ENCODE measurements around the gene E2F4. TPM values are rescaled to one million over a fixed set of nuclear protein-coding genes. Genes with fewer than 3 reads are reported as not detected.

E2F4 gene
- total and polyA plus RNA-seq, 2 of the 13 experiments (the other 11 are each of a cell fraction or from before 2014, with no cell fraction given), result 84.8 to 91.2 TPM

- TF ChIP-seq SALL1 (CRISPR knock-in tag; IDR thresholded peaks at IDR 0.05) (peak; percentile 79), SP2 (CRISPR knock-in tag; IDR thresholded peaks at IDR 0.05) (peak; percentile 98), NR1H2 (CRISPR knock-in tag; IDR thresholded peaks at IDR 0.05; ENCODE audit: borderline replicate concordance, low read depth) (no peak), ZNF615 (CRISPR knock-in tag; IDR thresholded peaks at IDR 0.05; ENCODE audit: borderline replicate concordance) (no peak), E2F2 (CRISPR knock-in tag; IDR thresholded peaks at IDR 0.05; ENCODE audit: borderline replicate concordance) (0 out of 2 replicates have a peak, but pooled peaks have one; percentile 74), ZNF556 (CRISPR knock-in tag; IDR thresholded peaks at IDR 0.05; ENCODE audit: borderline replicate concordance) (peak; percentile 69; the same call in 1 of the 2 replicates), FOXK1 (CRISPR knock-in tag; IDR thresholded peaks at IDR 0.05; ENCODE audit: borderline replicate concordance, low read depth) (peak; percentile 80; the same call in 1 of the 2 replicates), RFX5 (IDR thresholded peaks at IDR 0.05; ENCODE audit: low read depth, low read length) (peak; percentile 25; the same call in 1 of the 2 replicates), HOXA5 (CRISPR knock-in tag; IDR thresholded peaks at IDR 0.05) (peak; percentile 97), ZNF460 (CRISPR knock-in tag; IDR thresholded peaks at IDR 0.05; ENCODE audit: borderline replicate concordance) (no peak; the same call in 1 of the 2 replicates), ZFP82 (CRISPR knock-in tag; IDR thresholded peaks at IDR 0.05; ENCODE audit: borderline replicate concordance) (peak; percentile 60; the same call in 1 of the 2 replicates), ZNF281 (CRISPR knock-in tag; IDR thresholded peaks at IDR 0.05; ENCODE audit: borderline replicate concordance) (peak; percentile 41; the same call in 1 of the 2 replicates), AHR (CRISPR knock-in tag; IDR thresholded peaks at IDR 0.05) (peak; percentile 39; the same call in 1 of the 2 replicates), ZNF138 (CRISPR knock-in tag; IDR thresholded peaks at IDR 0.05; ENCODE audit: low read depth) (peak; percentile 73; the same call in 1 of the 2 replicates), ZNF34 (CRISPR knock-in tag; IDR thresholded peaks at IDR 0.05; ENCODE audit: borderline replicate concordance) (no peak; the same call in 1 of the 2 replicates), ASH2L (IDR thresholded peaks at IDR 0.05; ENCODE audit: insufficient read length, low read depth, low read length) (peak; percentile 95), ZNF672 (CRISPR knock-in tag; IDR thresholded peaks at IDR 0.05) (no peak)
- TF ChIP-seq, protein P1, sequence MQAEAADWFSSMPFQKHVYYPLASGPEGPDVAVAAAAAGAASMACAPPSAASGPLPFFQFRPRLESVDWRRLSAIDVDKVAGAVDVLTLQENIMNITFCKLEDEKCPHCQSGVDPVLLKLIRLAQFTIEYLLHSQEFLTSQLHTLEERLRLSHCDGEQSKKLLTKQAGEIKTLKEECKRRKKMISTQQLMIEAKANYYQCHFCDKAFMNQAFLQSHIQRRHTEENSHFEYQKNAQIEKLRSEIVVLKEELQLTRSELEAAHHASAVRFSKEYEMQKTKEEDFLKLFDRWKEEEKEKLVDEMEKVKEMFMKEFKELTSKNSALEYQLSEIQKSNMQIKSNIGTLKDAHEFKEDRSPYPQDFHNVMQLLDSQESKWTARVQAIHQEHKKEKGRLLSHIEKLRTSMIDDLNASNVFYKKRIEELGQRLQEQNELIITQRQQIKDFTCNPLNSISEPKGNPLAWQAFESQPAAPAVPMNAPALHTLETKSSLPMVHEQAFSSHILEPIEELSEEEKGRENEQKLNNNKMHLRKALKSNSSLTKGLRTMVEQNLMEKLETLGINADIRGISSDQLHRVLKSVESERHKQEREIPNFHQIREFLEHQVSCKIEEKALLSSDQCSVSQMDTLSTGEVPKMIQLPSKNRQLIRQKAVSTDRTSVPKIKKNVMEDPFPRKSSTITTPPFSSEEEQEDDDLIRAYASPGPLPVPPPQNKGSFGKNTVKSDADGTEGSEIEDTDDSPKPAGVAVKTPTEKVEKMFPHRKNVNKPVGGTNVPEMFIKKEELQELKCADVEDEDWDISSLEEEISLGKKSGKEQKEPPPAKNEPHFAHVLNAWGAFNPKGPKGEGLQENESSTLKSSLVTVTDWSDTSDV (CRISPR knock-in tag; IDR thresholded peaks at IDR 0.05), result 0 out of 2 replicates have a peak, but pooled peaks have one; percentile 61
- TF ChIP-seq, protein P2, sequence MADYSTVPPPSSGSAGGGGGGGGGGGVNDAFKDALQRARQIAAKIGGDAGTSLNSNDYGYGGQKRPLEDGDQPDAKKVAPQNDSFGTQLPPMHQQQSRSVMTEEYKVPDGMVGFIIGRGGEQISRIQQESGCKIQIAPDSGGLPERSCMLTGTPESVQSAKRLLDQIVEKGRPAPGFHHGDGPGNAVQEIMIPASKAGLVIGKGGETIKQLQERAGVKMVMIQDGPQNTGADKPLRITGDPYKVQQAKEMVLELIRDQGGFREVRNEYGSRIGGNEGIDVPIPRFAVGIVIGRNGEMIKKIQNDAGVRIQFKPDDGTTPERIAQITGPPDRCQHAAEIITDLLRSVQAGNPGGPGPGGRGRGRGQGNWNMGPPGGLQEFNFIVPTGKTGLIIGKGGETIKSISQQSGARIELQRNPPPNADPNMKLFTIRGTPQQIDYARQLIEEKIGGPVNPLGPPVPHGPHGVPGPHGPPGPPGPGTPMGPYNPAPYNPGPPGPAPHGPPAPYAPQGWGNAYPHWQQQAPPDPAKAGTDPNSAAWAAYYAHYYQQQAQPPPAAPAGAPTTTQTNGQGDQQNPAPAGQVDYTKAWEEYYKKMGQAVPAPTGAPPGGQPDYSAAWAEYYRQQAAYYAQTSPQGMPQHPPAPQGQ (CRISPR knock-in tag; IDR thresholded peaks at IDR 0.05; ENCODE audit: borderline replicate concordance), result no peak; the same call in 1 of the 2 replicates
Measured at GRCh38 chr16:67183627-67184452, 8.1 kb upstream of the E2F4 start, which contains the start of gene MATCAP1 (continued).
